GM23338 (cell line): ENCODE data around the gene PRR29. TPM values are rescaled to one million over a fixed set of nuclear protein-coding genes. Genes with fewer than 3 reads are reported as not detected.
"Not testable (repeated sequence)": the region's sequence is repeated elsewhere in the genome, so short reads cannot be mapped to it uniquely, and the experiment has no call there.

Experiments used
- ATAC-seq: fragments of 200-7000 bp; cut with Tn5 transposase; 3 replicates; pipeline ENCODE4 v1.9.1; 2020
- DNase-seq: peaks from one replicate; pipeline ENCODE4 v3.0.0-alpha.2; 2015; ENCODE audit warnings: low spot score
- H2AFZ ChIP-seq: fragments of 200-600 bp; sonication (generic); 2 replicates; pipeline ENCODE4 v1.8.0; 2016; ENCODE audit warnings: antibody characterized with exemption, mild to moderate bottlenecking, moderate library complexity
- H3F3A ChIP-seq: fragments of 200-600 bp; sonication (generic); replicated peaks from 2 replicates; pipeline ENCODE4 v1.8.0; 2017; ENCODE audit warnings: antibody characterized with exemption, mixed run types, low read depth
- H3K27ac ChIP-seq: fragments of 200-600 bp; sonication (generic); 2 replicates; pipeline ENCODE4 v1.6.1; 2016; ENCODE audit warnings: low read depth
- H3K27me3 ChIP-seq: fragments of 200-600 bp; sonication (generic); 2 replicates; pipeline ENCODE4 v1.8.0; 2016; ENCODE audit warnings: mild to moderate bottlenecking, mixed run types, moderate library complexity; ENCODE audit not compliant: insufficient read depth
- H3K36me3 ChIP-seq: fragments of 200-600 bp; sonication (generic); 2 replicates; pipeline ENCODE4 v1.8.0; 2016; ENCODE audit warnings: mild to moderate bottlenecking; ENCODE audit not compliant: insufficient read depth
- H3K4me1 ChIP-seq: fragments of 200-600 bp; sonication (generic); 2 replicates; pipeline ENCODE4 v1.8.0; 2016; ENCODE audit warnings: mild to moderate bottlenecking, moderate library complexity; ENCODE audit not compliant: insufficient read depth
- H3K4me2 ChIP-seq: fragments of 200-600 bp; sonication (generic); 2 replicates; pipeline ENCODE4 v1.7.1; 2017; ENCODE audit warnings: mixed run types
- H3K4me3 ChIP-seq: fragments of 200-600 bp; sonication (generic); 2 replicates; pipeline ENCODE4 v1.6.1; 2016; ENCODE audit warnings: mixed run types
- H3K79me2 ChIP-seq: fragments of 200-600 bp; sonication (generic); replicated peaks from 2 replicates; pipeline ENCODE4 v1.8.0; 2017; ENCODE audit warnings: mild to moderate bottlenecking; ENCODE audit not compliant: insufficient read depth
- H3K9me2 ChIP-seq: fragments of 200-600 bp; sonication (generic); 2 replicates; pipeline ENCODE4 v1.8.0; 2017; ENCODE audit not compliant: insufficient read depth
- H4K20me1 ChIP-seq: fragments of 200-600 bp; sonication (generic); replicated peaks from 2 replicates; pipeline ENCODE4 v1.8.0; 2017; ENCODE audit warnings: mild to moderate bottlenecking; ENCODE audit not compliant: insufficient read depth
- H3K27ac Mint-ChIP-seq: 2 replicates; pipeline ENCODE4 v1.8.0; 2020; ENCODE audit warnings: inconsistent platforms, mild to moderate bottlenecking, moderate library complexity, mixed read lengths
- H3K27me3 Mint-ChIP-seq: 3 replicates; pipeline ENCODE4 v1.8.0; 2022; ENCODE audit warnings: low read depth, mild to moderate bottlenecking, moderate library complexity, mixed read lengths, inconsistent platforms; ENCODE audit not compliant: insufficient read depth, poor library complexity
- H3K36me3 Mint-ChIP-seq: 3 replicates; pipeline ENCODE4 v1.8.0; 2021; ENCODE audit warnings: low read depth, mild to moderate bottlenecking, inconsistent platforms, moderate library complexity, mixed read lengths
- H3K4me1 Mint-ChIP-seq: 3 replicates; pipeline ENCODE4 v1.8.0; 2020; ENCODE audit warnings: mild to moderate bottlenecking, inconsistent platforms, mixed read lengths
- H3K4me3 Mint-ChIP-seq: 3 replicates; pipeline ENCODE4 v1.8.0; 2021; ENCODE audit warnings: moderate library complexity, mild to moderate bottlenecking, inconsistent platforms, mixed read lengths
- H3K9me3 Mint-ChIP-seq: 3 replicates; pipeline ENCODE4 v1.8.0; 2020; ENCODE audit warnings: moderate library complexity, mild to moderate bottlenecking, inconsistent platforms, mixed read lengths
- CTCF ChIP-seq, 2 experiments: fragments of 200-600 bp in 1 of 2; sonication (generic) in 1 of 2; conservative IDR thresholded peaks; 2 replicates each; pipeline versions ENCODE4 v1.5.1 to v1.6.1; 2016 to 2017; ENCODE audit warnings: antibody characterized with exemption in 2 of 2, low read depth in 2 of 2, mild to moderate bottlenecking in 2 of 2, moderate library complexity in 1 of 2
- EZH2phosphoT487 ChIP-seq: fragments of 200-600 bp; sonication (generic); IDR thresholded peaks from one replicate; pipeline ENCODE4 v1.8.1; 2018; ENCODE audit warnings: antibody characterized with exemption; ENCODE audit not compliant: unreplicated experiment
- JUNB ChIP-seq: IDR thresholded peaks from one replicate; pipeline ENCODE4 v1.6.1; 2016; ENCODE audit warnings: antibody characterized with exemption; ENCODE audit not compliant: unreplicated experiment
- REST ChIP-seq: IDR thresholded peaks from one replicate; pipeline ENCODE4 v1.6.1; 2018; ENCODE audit warnings: antibody characterized with exemption; ENCODE audit not compliant: unreplicated experiment
- STAT1 ChIP-seq: IDR thresholded peaks from one replicate; pipeline ENCODE4 v1.6.1; 2016; ENCODE audit warnings: antibody characterized with exemption; ENCODE audit not compliant: unreplicated experiment
- ZNF331 ChIP-seq: fragments of 250-450 bp; sonication (Bioruptor Pico); IDR thresholded peaks from 2 replicates; pipeline ENCODE4 v1.5.0; 2020; ENCODE audit warnings: low read depth, mild to moderate bottlenecking, moderate library complexity
- polyA plus RNA-seq: library from polyadenylated mRNA; unstranded; fragments of >200 nt; fragmentation: Nextera tagmentation; extraction: Ambion mirVana; gene quantifications from 2 replicates; pipeline ENCODE4 v1.2.1, GENCODE V29; 2016
- total RNA-seq: library from RNA; depleted of rRNA; stranded (reverse); fragments of >200 nt; shearing (Covaris generic); gene quantifications from 2 replicates; pipeline ENCODE4 v1.2.3, GENCODE V29; 2014

Gene PRR29
- total and polyA plus RNA-seq, 2 experiments from 2014 or later, result 0.24 to 1.3 TPM

DNA sequence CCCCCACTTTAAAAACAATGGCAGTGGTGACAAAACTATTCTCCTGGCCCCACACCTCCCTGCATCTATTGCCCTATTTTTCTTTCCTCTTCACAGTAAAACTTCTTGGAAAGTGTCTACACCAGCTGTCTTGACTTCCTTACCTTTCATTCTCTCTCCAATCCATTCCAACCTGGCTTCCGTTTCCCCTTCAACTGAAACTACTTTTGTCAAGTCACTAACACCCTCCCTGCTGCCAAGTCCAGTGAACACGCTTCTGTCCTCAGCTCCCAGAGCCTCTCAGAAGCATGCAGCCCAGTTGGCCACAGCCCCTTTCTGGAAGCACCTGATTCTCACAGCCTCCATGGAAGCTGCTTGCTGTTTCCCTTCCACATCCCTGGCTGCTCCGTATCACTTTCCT lies 21.4 kb upstream of the PRR29 start (continued):
- TF ChIP-seq CTCF (conservative IDR thresholded peaks at IDR 0.05; ENCODE audit: low read depth in 2 of 2), result no peak
- no peak for TF ChIP-seq ZNF331 (CRISPR knock-in tag)
- no peak for TF ChIP-seq JUNB
- no peak for TF ChIP-seq STAT1
- no peak for TF ChIP-seq REST

DNA sequence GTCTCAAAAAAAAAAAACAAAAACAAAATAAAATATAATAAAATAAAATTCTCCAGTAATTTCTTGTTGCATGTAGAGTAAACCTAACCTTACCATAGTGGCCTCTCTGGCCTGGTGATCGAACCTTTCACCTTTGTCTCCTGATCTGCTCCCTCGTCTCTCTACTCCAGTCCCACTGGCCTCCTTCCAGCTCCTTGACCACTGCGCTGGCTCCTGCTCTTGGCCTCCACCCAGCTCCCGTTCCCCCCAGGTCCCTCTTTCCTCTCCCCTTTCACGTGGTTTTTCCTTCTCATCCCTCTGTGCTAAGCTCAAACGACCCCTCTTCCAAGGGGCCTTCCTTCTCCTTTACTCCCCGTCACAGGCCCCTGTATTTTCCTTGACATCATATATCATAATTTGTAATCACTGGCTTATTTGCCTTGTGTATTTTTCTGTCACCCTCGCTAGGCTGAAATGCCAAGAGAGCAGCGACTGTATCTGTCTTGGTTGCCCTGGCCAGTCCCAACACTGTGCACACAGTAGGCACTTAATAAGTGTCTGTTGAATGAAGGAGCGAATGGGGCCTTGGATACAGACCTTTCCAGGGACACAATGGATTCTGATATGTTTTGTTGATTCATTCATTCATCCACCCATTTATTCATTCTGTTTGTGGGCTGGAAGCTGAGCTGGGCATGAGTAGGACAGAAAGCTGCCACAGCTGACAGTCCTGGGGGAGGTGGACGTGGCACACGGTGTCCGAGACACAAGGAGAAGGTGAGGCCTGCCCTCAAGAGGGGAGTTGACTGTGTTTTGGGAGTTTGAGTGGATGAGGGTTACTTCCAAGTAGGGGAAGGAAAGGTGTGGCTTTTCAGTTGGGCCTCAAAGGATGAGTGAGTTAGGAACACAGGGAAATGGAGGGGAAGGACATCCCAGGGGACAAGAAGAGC lies 19.6 kb upstream of the PRR29 start:
- Mint-ChIP-seq H3K27me3 (peaks cover 6% of the 10 kb centered on the region), H3K36me3 (peaks cover 11% of the 10 kb centered on the region; the same call in 2 of the 3 replicates), H3K27ac (no peak overlapping the region), H3K9me3 (peaks cover 16% of the 10 kb centered on the region), H3K4me3 (no peak overlapping the region), H3K4me1 (peaks cover 7% of the 10 kb centered on the region)
- Histone ChIP-seq H3K9me2 (no peaks in the 10 kb centered on the region), H3K79me2 (no peaks in the 10 kb centered on the region), H3K36me3 (no peaks in the 10 kb centered on the region), H3K4me2 (no peak overlapping the region), H4K20me1 (no peaks in the 10 kb centered on the region), H3K27ac (no peak overlapping the region), H3F3A (no peaks in the 10 kb centered on the region), H3K4me1 (no peaks in the 10 kb centered on the region), H3K27me3 (no peaks in the 10 kb centered on the region), H3K4me3 (no peak overlapping the region), H2AFZ (no peak overlapping the region)
- ATAC-seq (no peak), DNase-seq (no peak)
- TF ChIP-seq EZH2phosphoT487, result no peak

DNA sequence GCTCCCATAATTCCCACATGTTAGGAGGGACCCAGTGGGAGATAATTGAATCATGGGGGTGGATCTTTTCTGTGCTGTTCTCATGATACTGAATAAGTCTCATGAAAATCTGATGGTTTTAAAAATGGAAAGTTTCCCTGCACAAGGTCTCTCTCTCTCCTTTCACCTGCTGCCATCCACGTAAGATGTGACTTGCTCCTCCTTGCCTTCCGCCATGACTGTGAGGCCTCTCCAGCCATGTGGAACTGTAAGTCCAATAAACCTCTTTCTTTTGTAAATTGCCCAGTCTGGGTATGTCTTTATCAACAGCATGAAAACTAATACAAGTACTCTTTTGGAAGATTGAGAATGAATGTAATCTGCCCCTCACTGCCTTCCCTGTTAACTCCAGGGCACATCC lies 15.5 kb upstream of the PRR29 start:
- H3K4me3 Mint-ChIP-seq, H3K4me3 ChIP-seq, ATAC-seq, H2AFZ ChIP-seq, H3K79me2 ChIP-seq, H4K20me1 ChIP-seq, H3K36me3 ChIP-seq, H3K27me3 Mint-ChIP-seq, H3K4me2 ChIP-seq, H3K27ac Mint-ChIP-seq, H3F3A ChIP-seq, H3K27ac ChIP-seq, H3K4me1 ChIP-seq, H3K27me3 ChIP-seq, H3K9me2 ChIP-seq, H3K4me1 Mint-ChIP-seq, DNase-seq: not testable (repeated sequence)
- peaks cover 11% of the 10 kb centered on the region; the same call in 1 of the 3 replicates for H3K36me3 Mint-ChIP-seq
- H3K9me3 Mint-ChIP-seq, result peaks cover 20% of the 10 kb centered on the region
